Mesothelial cell of epicardium (in vitro differentiated cells): ENCODE measurements around the gene RXFP4. TPM values are rescaled to one million over a fixed set of nuclear protein-coding genes. Genes with fewer than 3 reads are reported as not detected.

Experiments used
- DNase-seq, 2 experiments: peaks; one replicate each; pipeline ENCODE4 v3.0.0; 2021; ENCODE audit warnings: low spot score in 2 of 2; ENCODE audit not compliant: unreplicated experiment in 2 of 2
- H3K27ac Mint-ChIP-seq: 2 replicates; pipeline ENCODE4 v1.8.0; 2021; ENCODE audit warnings: mixed read lengths
- H3K27me3 Mint-ChIP-seq: 2 replicates; pipeline ENCODE4 v1.8.0; 2021; ENCODE audit warnings: low read depth, mixed read lengths
- H3K36me3 Mint-ChIP-seq: 2 replicates; pipeline ENCODE4 v1.8.0; 2021; ENCODE audit warnings: mixed read lengths
- H3K4me1 Mint-ChIP-seq: 2 replicates; pipeline ENCODE4 v1.8.0; 2021; ENCODE audit warnings: mixed read lengths
- H3K4me3 Mint-ChIP-seq: 2 replicates; pipeline ENCODE4 v1.8.0; 2021; ENCODE audit warnings: mild to moderate bottlenecking, moderate library complexity, mixed read lengths
- H3K9me3 Mint-ChIP-seq: 2 replicates; pipeline ENCODE4 v1.8.0; 2021; ENCODE audit warnings: mixed read lengths
- CTCF ChIP-seq: fragments of 200-600 bp; sonication (generic); IDR thresholded peaks from one replicate; pipeline ENCODE4 v1.5.0; 2021; ENCODE audit warnings: antibody characterized with exemption; ENCODE audit not compliant: unreplicated experiment
- total RNA-seq: library from RNA; stranded (reverse); gene quantifications from 3 replicates; pipeline ENCODE4 v1.2.1, GENCODE V29; 2021

Gene RXFP4
- total RNA-seq, 1 donor from 2014 or later = not detected

- H3K4me1 Mint-ChIP-seq = peaks cover 16% of the 10 kb centered on the region
- no peaks in the 10 kb centered on the region for H3K9me3 Mint-ChIP-seq
- H3K36me3 Mint-ChIP-seq = peaks cover 27% of the 10 kb centered on the region
- no peaks in the 10 kb centered on the region for H3K27me3 Mint-ChIP-seq
- no peak for DNase-seq
- no peak overlapping the region for H3K4me3 Mint-ChIP-seq
- peak overlapping the region; percentile 16 for H3K27ac Mint-ChIP-seq
- TF ChIP-seq CTCF = no peak
Observed at GRCh38 chr1:155966135-155966534, 24.7 kb downstream of the RXFP4 start.

- H3K27ac Mint-ChIP-seq = no peak overlapping the region
- DNase-seq = no peak
- H3K36me3 Mint-ChIP-seq = peaks cover 23% of the 10 kb centered on the region
- no peak overlapping the region for H3K4me3 Mint-ChIP-seq
- TF ChIP-seq CTCF = no peak
- peaks cover 16% of the 10 kb centered on the region for H3K4me1 Mint-ChIP-seq
- H3K9me3 Mint-ChIP-seq = no peaks in the 10 kb centered on the region
- H3K27me3 Mint-ChIP-seq = no peaks in the 10 kb centered on the region
Observed at GRCh38 chr1:155966750-155967149, 25.3 kb downstream of the RXFP4 start.

GRCh38 chr1:155967341-155968050, 26.1 kb downstream of the RXFP4 start:
- H3K9me3 Mint-ChIP-seq = no peaks in the 10 kb centered on the region
- TF ChIP-seq CTCF = no peak
- no peak for DNase-seq
- peak overlapping the region; percentile 56 for H3K27ac Mint-ChIP-seq
- H3K36me3 Mint-ChIP-seq = peaks cover 19% of the 10 kb centered on the region
- no peaks in the 10 kb centered on the region for H3K27me3 Mint-ChIP-seq
- peaks cover 20% of the 10 kb centered on the region for H3K4me1 Mint-ChIP-seq
- no peak overlapping the region for H3K4me3 Mint-ChIP-seq

- H3K27me3 Mint-ChIP-seq = no peaks in the 10 kb centered on the region
- H3K4me3 Mint-ChIP-seq = no peak overlapping the region
- peaks cover 20% of the 10 kb centered on the region for H3K4me1 Mint-ChIP-seq
- peaks cover 19% of the 10 kb centered on the region for H3K36me3 Mint-ChIP-seq
- peak overlapping the region; percentile 56 for H3K27ac Mint-ChIP-seq
- no peaks in the 10 kb centered on the region for H3K9me3 Mint-ChIP-seq
- DNase-seq = no peak
- TF ChIP-seq CTCF = no peak
Observed at GRCh38 chr1:155968051-155968400, 26.6 kb downstream of the RXFP4 start.

- no peaks in the 10 kb centered on the region for H3K27me3 Mint-ChIP-seq
- peaks cover 19% of the 10 kb centered on the region for H3K36me3 Mint-ChIP-seq
- peaks cover 22% of the 10 kb centered on the region for H3K4me1 Mint-ChIP-seq
- DNase-seq = no peak
- peak overlapping the region; percentile 77 for H3K27ac Mint-ChIP-seq
- H3K9me3 Mint-ChIP-seq = no peaks in the 10 kb centered on the region
- H3K4me3 Mint-ChIP-seq = no peak overlapping the region
- no peak for TF ChIP-seq CTCF
Observed at GRCh38 chr1:155968670-155969069, 27.2 kb downstream of the RXFP4 start.

- H3K9me3 Mint-ChIP-seq = no peaks in the 10 kb centered on the region
- no peaks in the 10 kb centered on the region for H3K27me3 Mint-ChIP-seq
- no peak overlapping the region for H3K4me3 Mint-ChIP-seq
- no peak for TF ChIP-seq CTCF
- H3K4me1 Mint-ChIP-seq = peaks cover 26% of the 10 kb centered on the region
- peaks cover 16% of the 10 kb centered on the region for H3K36me3 Mint-ChIP-seq
- DNase-seq = no peak
- H3K27ac Mint-ChIP-seq = peak overlapping the region; percentile 51
Observed at GRCh38 chr1:155969377-155969791, 27.9 kb downstream of the RXFP4 start.
